Measurements from ENCODE around the gene MORN1. TPM values are rescaled to one million over a fixed set of nuclear protein-coding genes. Genes with fewer than 3 reads are reported as not detected.

Gene MORN1
- total and polyA plus RNA-seq, 2 of the 4 experiments (the other 2 are of a cell fraction), result 3.0 to 4.2 TPM

DNA sequence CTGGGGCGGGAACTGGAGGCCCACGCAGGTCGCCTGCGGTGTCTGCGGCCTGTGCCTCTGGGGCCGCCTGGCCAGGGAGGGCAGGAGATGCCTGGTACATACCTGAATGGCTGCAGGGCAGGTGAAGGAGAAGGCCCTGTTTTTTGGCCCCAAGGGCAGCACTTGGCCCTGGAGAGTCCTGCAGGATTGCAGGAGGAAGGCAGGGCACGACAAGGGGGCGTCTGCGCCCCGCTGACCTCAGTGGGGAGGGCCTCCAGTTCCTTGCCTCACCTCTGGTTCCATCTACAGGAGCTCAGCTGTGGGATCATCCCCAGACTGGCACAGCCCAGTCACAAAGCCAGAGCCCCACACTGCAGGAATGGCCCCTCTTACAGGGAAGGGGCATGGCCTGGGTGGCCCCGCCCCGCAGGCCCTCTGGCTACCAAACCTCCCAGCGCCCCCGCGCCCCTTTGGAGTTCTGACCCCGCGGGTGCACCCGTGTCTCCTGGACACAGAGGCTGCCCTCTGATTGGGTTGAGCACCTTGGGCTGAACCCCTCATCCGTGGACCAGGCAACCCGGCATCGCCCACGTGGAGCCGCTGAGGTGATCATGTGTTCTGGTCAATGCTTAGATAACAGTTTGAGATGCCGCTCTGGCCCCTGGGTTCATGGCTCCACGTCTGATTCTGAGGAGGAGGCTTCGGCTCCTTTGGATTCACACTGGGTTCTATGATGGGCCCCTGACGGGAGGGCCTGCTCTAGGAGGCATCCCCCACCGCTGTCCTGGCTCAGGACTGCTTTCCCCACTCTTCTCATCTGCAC lies 22.3 kb upstream of the MORN1 start (continued):
- TF ChIP-seq, protein P1, sequence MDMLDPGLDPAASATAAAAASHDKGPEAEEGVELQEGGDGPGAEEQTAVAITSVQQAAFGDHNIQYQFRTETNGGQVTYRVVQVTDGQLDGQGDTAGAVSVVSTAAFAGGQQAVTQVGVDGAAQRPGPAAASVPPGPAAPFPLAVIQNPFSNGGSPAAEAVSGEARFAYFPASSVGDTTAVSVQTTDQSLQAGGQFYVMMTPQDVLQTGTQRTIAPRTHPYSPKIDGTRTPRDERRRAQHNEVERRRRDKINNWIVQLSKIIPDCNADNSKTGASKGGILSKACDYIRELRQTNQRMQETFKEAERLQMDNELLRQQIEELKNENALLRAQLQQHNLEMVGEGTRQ (IDR thresholded peaks at IDR 0.05; ENCODE audit: low read depth, low read length), result no peak
- TF ChIP-seq RCOR1 (IDR thresholded peaks at IDR 0.05; ENCODE audit: insufficient replicate concordance, low read length) (no peak), CHD1 (IDR thresholded peaks at IDR 0.05; ENCODE audit: low read depth, low read length) (no peak)

All from IMR-90 (cell line).